ENCODE measurements around the gene ZMYM5. TPM values are rescaled to one million over a fixed set of nuclear protein-coding genes. Genes with fewer than 3 reads are reported as not detected.
"Not testable (repeated sequence)": the region's sequence is repeated elsewhere in the genome, so short reads cannot be mapped to it uniquely, and the experiment has no call there.

The ZMYM5 gene
- total RNA-seq, 1 donor from 2014 or later = 13.3 TPM

DNA sequence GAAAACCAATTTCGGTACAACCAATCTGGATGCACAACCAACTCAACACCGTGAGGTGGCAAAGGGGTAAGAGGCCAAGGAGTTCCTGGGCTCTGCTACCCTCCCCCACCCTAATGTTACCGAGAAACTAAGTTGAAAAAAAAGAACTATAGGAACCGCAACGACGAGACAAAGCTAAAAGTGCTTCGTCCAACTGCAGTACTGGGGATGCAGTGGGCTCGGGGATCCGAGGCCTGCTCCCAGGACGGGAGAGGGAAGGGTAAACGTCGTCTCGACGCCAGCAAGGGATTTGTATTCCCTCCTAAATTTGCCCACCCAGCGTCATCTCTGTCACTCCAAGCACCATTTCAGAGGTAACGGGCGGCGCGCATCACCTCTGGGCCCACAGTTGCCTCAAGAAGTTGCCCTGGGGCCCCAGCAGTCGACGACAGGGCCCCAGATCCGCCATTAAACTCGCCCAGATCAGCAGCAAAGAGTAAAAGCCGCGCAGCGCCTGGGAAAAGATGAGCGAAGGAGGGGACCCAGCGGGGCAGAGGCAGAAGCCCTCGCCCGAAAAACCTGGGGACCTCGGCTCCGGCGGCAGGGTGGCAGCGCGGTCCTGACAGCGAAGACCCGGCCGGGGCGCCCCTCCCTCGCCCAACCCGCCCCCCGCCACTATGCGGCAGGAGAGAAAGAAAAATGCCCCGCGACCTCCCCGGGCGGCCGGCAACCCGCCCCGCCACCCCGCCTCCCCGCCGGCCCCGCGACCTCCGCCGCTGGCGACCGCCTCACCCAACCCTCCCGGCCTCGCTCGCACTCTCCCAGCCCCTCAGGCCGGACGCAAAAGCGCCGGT, 752 bp downstream of the ZMYM5 start:
- H3K27me3 Mint-ChIP-seq (ENCODE audit: low read depth) = no peaks in the 10 kb centered on the region
- H3K4me1 Mint-ChIP-seq (ENCODE audit: low read depth) = peaks cover 28% of the 10 kb centered on the region
- H3K27ac Mint-ChIP-seq (ENCODE audit: unreplicated experiment) = peak overlapping the region; percentile 98
- TF ChIP-seq, protein P1, sequence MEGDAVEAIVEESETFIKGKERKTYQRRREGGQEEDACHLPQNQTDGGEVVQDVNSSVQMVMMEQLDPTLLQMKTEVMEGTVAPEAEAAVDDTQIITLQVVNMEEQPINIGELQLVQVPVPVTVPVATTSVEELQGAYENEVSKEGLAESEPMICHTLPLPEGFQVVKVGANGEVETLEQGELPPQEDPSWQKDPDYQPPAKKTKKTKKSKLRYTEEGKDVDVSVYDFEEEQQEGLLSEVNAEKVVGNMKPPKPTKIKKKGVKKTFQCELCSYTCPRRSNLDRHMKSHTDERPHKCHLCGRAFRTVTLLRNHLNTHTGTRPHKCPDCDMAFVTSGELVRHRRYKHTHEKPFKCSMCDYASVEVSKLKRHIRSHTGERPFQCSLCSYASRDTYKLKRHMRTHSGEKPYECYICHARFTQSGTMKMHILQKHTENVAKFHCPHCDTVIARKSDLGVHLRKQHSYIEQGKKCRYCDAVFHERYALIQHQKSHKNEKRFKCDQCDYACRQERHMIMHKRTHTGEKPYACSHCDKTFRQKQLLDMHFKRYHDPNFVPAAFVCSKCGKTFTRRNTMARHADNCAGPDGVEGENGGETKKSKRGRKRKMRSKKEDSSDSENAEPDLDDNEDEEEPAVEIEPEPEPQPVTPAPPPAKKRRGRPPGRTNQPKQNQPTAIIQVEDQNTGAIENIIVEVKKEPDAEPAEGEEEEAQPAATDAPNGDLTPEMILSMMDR (IDR thresholded peaks at IDR 0.05) = no peak
- no peaks in the 10 kb centered on the region for H3K9me3 Mint-ChIP-seq (ENCODE audit: low read depth)
- peak overlapping the region; percentile 95 for H3K4me3 Mint-ChIP-seq (ENCODE audit: unreplicated experiment)
- no peak for DNase-seq (ENCODE audit: low spot score)
- H3K36me3 Mint-ChIP-seq (ENCODE audit: low read depth) = no peaks in the 10 kb centered on the region

DNA sequence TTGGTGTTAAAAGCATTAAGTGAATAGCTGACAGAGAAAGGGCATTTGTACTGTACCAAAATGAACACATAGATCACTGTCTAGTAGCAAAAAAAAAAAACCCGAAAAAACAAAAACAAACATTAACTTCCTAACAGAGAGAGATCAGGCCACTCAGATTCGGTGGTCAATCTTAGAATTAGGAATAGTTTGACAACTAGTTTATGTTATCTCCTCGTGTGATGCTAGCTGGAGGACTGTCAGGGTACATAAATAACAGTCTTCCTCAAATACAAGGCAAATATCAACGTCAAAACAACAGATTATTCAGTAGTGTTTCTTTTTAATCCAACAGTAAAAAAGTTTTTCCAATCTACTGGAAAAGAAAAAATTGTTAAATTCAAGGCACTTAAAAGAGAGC, 1.7 kb downstream of the ZMYM5 start:
- Mint-ChIP-seq H3K36me3 (ENCODE audit: low read depth) (no peaks in the 10 kb centered on the region), H3K4me3 (ENCODE audit: unreplicated experiment) (peak overlapping the region; percentile 95), H3K27ac (ENCODE audit: unreplicated experiment) (peak overlapping the region; percentile 98), H3K27me3 (ENCODE audit: low read depth) (no peaks in the 10 kb centered on the region), H3K4me1 (ENCODE audit: low read depth) (peaks cover 33% of the 10 kb centered on the region), H3K9me3 (ENCODE audit: low read depth) (no peaks in the 10 kb centered on the region)
- TF ChIP-seq, protein P1 (IDR thresholded peaks at IDR 0.05) = no peak
- no peak for DNase-seq (ENCODE audit: low spot score)

DNA sequence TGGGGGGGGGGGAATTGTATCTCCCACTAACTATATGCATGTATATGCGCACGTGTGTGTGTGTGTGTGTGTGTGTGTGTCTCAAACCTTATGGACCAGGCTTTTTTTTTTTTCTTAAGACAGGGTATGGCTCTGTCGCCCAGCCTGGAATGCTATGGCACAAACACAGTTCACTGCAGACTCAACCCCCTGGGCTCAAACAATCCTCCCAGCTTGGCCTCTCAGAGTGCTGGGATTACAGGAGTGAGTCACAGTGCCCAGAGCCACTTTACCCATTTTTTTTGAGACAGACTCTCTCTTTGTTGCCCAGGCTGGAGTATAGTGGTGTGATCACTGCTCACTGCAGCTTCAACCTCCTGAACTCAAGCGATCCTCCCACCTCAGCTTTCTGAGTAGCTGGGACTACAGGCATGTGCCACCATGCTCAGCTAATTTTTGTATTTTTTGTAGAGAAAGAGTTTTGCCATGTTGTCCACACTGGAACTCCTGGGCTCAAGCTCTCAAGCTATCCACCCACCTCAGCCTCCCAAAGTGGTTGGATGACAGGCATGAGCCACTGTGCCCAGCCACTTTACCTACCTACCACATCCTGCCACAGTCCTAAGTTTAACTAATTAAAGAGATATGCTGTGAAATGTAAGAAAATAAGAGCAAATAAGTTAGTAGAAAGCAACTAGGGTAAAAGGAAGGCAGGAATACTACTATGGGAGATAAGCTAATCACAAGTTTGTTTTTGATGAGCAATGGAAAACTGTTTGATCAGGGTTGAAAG, 2.4 kb downstream of the ZMYM5 start:
- H3K27me3 Mint-ChIP-seq (ENCODE audit: low read depth) = no peaks in the 10 kb centered on the region
- no peaks in the 10 kb centered on the region for H3K36me3 Mint-ChIP-seq (ENCODE audit: low read depth)
- DNase-seq (ENCODE audit: low spot score) = no peak
- H3K9me3 Mint-ChIP-seq (ENCODE audit: low read depth) = no peaks in the 10 kb centered on the region
- peak overlapping the region; percentile 95 for H3K4me3 Mint-ChIP-seq (ENCODE audit: unreplicated experiment)
- peak overlapping the region; percentile 98 for H3K27ac Mint-ChIP-seq (ENCODE audit: unreplicated experiment)
- TF ChIP-seq, protein P1 (IDR thresholded peaks at IDR 0.05) = no peak
- H3K4me1 Mint-ChIP-seq (ENCODE audit: low read depth) = peaks cover 33% of the 10 kb centered on the region

DNA sequence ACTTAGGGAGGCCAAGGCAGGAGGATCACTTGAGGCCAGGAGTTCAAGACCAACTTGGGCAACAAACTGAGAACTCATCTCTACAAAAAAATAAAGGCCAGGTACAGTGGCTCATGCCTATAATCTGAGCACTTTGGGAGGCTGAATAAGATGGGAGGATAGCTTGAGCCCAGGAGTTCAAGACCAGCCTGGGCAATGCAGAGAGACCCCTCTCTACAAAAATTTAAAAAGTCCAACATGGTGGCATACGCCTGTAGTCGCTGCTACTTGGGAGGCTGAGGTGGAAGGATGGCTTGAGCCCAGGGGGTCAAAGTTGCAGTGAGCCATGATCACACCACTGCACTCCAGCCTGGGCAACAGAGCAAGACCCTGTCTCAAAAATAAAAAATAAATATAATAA, 5.8 kb downstream of the ZMYM5 start:
- not testable (repeated sequence) for DNase-seq (ENCODE audit: low spot score); H3K27me3 Mint-ChIP-seq (ENCODE audit: low read depth); H3K4me3 Mint-ChIP-seq (ENCODE audit: unreplicated experiment); H3K36me3 Mint-ChIP-seq (ENCODE audit: low read depth); H3K27ac Mint-ChIP-seq (ENCODE audit: unreplicated experiment); H3K9me3 Mint-ChIP-seq (ENCODE audit: low read depth)
- H3K4me1 Mint-ChIP-seq (ENCODE audit: low read depth) = peaks cover 25% of the 10 kb centered on the region

- peaks cover 6% of the 10 kb centered on the region for H3K36me3 Mint-ChIP-seq (ENCODE audit: low read depth)
- no peaks in the 10 kb centered on the region for H3K27me3 Mint-ChIP-seq (ENCODE audit: low read depth)
- no peaks in the 10 kb centered on the region for H3K9me3 Mint-ChIP-seq (ENCODE audit: low read depth)
- H3K4me3 Mint-ChIP-seq (ENCODE audit: unreplicated experiment) = no peak overlapping the region
- DNase-seq (ENCODE audit: low spot score) = no peak
- H3K27ac Mint-ChIP-seq (ENCODE audit: unreplicated experiment) = no peak overlapping the region
- peaks cover 7% of the 10 kb centered on the region for H3K4me1 Mint-ChIP-seq (ENCODE audit: low read depth)
- TF ChIP-seq, protein P1 (IDR thresholded peaks at IDR 0.05) = no peak
Measured at GRCh38 chr13:19852766-19853165, 10.7 kb downstream of the ZMYM5 start.

Data from chondrocyte (in vitro differentiated cells).